NCI-H1048 (cell line): Measurements from ENCODE around the gene FAM3B.

ENCODE experiments used
- DNase-seq: peaks from one replicate; lab custom pipeline; 2025; lab: John Stamatoyannopoulos, UW

Gene FAM3B

DNA sequence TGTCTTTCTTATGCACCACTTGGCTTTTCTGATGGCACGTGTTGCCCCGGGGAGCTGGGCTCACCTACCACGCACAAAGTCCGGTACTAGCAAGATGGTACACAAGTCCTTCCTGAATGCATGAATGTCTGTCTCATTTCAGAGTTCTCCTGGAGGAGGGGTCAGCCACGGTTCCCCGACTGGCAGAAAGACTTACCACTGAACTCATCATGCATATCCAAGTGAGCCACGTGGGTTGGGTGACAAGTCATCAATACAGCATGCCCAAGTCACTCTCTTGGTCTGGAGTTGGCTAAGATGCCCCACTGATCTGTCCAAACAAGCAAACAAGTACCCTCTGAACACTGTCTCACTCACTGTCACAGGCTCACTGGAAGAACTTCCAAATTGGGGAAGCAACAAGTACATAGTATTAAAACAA lies 80.9 kb downstream of the FAM3B start:
- no peak for DNase-seq

DNA sequence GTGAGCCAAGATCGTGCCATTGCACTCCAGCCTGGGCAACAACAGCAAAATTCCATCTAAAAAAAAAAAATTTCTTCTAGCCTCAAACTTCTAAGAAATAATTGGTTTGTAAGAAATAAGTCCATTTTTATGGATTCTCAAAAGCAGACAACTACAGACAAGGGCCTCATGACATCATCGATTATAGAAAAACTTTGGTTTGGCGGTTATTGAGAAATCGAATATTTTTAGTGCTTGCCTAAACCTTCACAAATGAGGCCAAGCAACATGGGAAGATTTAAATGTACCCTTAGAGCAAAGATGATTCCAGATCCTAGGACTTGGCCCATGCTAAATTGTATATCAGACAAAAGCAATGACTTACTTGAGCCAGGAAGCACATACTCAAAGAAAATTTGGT lies 81.7 kb downstream of the FAM3B start:
- no peak for DNase-seq

GRCh38 chr21:41398831-41399230 lies 82.2 kb downstream of the FAM3B start:
- no peak for DNase-seq

DNA sequence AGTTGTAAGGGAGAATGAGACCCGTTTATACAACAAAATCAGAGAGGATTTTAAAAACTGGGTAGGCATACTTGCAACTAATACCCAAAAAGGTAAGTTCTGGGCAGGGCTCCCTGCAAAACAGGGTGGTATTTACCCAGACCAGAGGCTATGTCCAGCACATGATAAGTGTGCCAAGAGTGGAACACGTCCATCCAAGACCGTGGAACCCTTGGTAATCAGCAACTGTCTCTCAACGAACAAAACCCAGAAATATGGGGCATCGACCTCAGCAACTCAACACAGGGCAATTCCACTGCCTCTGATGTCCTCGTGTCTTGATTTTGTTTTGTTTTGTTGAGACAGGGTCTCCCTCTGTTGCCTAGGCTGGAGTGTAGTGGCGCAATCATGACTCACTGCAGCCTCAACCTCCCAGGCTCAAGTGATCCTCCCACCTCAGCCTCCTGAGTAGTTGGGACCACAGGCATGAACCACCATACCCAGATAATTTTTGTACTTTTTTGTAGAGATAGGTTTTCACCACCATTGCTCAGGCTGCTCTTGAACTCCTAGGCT lies 82.7 kb downstream of the FAM3B start:
- DNase-seq: no peak

DNA sequence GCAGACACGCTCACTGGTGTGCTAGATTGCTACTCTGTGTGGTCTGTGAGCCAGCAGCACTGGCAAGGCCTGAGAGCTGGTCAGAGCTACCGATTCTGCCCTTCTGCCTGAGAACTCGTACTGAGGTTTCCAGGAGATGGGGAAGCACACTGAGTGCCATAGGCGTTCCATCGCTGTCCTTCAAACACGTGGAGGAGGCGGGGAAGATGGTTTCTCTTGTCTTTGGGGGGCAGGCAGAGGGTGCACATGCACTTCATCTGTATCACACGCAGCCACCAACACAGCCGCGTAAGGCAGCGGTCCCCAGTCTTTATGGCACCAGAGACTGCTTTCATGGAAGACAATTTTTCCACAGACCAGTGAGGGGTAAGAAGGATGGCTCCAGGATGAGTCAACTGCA lies 85.6 kb downstream of the FAM3B start:
- no peak for DNase-seq

GRCh38 chr21:41402796-41403195 lies 86.2 kb downstream of the FAM3B start:
- no peak for DNase-seq

DNA sequence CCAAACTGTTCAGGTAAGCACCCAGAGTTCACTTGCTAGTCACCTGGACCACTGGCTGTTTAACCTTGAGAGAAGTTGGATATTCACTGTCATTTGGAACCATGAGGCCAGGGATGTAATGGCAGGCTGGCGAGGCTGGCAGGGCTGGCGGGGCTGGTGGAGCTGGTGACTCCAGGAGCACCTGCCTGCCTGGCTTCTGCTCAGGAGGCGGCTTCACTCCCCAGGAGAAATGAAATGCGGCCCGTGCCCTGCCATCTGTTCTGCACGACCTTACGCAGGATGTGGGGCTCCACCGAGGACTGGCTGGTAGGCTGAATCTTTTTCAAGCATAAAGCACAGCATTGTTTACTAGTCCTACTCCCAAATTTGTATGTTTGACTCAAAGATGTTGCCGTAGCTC lies 86.7 kb downstream of the FAM3B start:
- DNase-seq: no peak

DNA sequence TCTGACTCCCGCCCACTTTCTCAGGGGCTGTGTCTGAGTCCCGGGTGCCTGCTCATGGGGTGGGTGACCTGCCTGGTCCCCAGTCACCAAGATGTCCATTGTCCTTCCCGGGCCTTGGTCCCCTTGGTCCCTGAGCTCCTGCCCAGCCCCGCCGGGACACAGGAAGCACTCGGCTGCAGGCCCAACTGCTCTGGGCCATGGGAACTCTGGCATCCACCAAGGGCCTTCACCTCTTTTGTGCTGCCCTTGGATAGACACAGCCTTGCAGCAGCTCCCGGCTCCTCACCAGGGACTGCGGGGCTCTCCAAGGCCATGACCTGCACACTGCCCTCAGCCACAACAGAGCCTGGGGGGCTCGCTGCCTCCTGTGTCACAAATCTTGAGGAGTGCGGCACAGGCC lies 87.4 kb downstream of the FAM3B start:
- no peak for DNase-seq

DNA sequence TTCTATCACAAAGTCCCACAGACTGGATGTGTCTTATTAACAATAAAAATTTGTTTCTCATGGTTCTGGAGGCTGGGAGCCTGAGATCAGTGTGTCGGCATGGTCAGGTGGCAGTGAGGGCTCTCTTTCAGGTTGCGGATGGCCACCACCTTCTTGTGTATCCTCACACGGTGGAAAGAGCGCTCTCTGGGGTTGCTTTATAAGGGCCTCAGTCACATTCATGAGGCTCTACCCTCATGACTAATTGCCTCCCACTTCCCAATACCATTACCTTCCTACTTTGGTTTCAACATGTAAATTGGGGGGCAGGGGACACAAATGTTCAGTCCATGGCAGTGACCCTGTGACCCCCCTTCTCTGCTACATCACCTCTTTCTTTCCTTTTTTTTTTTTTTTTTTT lies 88.7 kb downstream of the FAM3B start:
- no peak for DNase-seq

GRCh38 chr21:41406340-41406739 lies 89.7 kb downstream of the FAM3B start:
- no peak for DNase-seq
